Kidney tubule cell (primary cell): ENCODE measurements around the gene NOD1.
A peak's percentile ranks its signal among the peaks of the same experiment; 100 is the strongest.
"Not testable (repeated sequence)": the region's sequence is repeated elsewhere in the genome, so short reads cannot be mapped to it uniquely, and the experiment has no call there.

Experiments used
- DNase-seq: peaks from one replicate; pipeline ENCODE4 v3.0.0-alpha.2; 2018; ENCODE audit warnings: low spot score

NOD1 gene

GRCh38 chr7:30421647-30422196 lies 56.9 kb downstream of the NOD1 start:
- no peak for DNase-seq

- no peak for DNase-seq
Observed at GRCh38 chr7:30420662-30421061, 57.9 kb downstream of the NOD1 start.

DNA sequence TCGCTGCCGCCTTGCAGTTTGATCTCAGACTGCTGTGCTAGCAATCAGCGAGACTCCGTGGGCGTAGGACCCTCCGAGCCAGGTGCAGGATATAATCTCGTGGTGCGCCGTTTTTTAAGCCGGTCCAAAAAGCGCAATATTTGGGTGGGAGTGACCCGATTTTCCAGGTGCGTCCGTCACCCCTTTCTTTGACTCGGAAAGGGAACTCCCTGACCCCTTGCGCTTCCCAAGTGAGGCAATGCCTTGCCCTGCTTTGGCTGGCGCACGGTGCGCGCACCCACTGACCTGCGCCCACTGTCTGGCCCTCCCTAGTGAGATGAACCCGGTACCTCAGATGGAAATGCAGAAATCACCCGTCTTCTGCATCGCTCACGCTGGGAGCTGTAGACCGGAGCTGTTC lies 58.5 kb downstream of the NOD1 start:
- not testable (repeated sequence) for DNase-seq

GRCh38 chr7:30413864-30414263 lies 64.7 kb downstream of the NOD1 start:
- no peak for DNase-seq

GRCh38 chr7:30412782-30413504 lies 65.6 kb downstream of the NOD1 start:
- DNase-seq: peak; percentile 89

GRCh38 chr7:30411897-30412296 lies 66.7 kb downstream of the NOD1 start:
- no peak for DNase-seq

- DNase-seq: no peak
Observed at GRCh38 chr7:30411173-30411572, 67.4 kb downstream of the NOD1 start.

GRCh38 chr7:30406664-30407425 lies 71.7 kb downstream of the NOD1 start:
- DNase-seq: no peak

DNA sequence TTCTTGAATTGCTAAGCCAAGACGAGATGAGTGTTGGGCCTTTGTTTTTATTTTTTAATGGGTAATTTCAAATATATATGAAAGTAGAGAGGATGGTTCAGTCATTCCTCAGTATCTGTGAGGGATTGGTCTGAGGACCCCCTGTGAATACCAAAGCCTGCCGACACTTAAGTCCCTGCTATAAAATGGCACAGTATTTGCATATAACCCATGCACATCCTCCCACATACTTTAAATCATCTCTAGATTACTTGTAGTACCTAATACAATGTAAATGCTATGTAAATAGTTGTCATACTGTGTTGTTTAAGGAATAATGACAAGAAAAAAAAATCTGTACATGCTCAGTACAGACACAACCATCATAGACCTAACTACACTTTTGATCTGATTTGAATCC lies 73.4 kb downstream of the NOD1 start:
- DNase-seq: no peak

DNA sequence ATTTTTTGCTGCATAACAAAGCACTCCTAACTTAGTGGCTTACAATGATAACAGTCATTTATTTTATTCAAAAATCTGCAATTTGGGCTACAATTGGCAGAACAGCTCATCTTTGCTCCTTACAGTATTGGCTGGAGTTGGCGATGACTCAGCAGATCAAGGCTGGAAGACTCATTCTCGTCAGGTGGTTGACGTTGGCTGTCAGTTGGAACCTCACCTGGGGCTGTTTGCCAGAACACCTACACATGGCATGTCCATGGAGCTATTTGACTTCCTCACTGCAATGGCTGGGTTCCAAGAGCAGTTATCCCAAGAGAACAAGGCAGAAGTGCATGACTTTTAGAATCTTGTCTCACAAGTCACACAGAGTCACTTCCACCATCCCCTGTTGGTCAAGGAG lies 75.1 kb downstream of the NOD1 start:
- peak; percentile 38 for DNase-seq

- no peak for DNase-seq
Observed at GRCh38 chr7:30396389-30396788, 82.2 kb downstream of the NOD1 start.

DNA sequence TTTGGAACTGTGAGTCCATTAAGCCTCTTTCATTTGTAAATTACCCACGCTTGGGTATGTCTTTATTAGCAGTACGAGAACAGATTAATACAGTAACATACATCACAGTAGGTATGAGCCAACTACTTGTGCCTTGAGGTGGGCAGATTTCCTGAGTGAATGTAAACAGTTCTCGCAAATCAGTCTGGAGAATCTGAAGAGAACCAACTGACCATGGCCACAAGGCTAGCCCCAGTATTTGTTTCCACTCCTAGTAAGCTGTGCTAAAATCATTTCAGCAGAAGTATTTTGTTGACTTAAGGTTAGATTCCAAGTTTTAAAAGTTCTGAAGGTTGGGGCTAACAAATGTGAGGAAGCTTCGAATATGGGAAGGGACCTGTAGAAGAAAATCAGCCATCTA lies 82.9 kb downstream of the NOD1 start:
- no peak for DNase-seq

DNA sequence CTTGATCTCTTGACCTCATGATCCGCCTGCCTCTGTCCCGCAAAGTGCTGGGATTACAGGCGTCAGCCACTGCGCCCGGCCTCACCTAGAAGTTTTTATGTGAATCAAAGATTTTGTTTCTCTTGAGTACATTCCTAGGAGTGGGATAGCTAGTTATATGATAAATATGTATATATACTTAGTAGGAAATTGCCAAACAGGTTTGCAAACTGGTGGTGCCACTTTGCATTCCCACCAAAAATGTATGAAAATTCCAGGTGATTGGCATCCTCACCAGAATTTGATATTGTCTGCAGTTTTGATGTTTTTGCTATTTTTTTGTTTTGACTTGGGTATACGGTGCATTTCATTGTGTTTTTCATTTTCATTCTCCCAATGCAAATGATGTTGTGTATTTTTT lies 86.8 kb downstream of the NOD1 start:
- DNase-seq: no peak

DNA sequence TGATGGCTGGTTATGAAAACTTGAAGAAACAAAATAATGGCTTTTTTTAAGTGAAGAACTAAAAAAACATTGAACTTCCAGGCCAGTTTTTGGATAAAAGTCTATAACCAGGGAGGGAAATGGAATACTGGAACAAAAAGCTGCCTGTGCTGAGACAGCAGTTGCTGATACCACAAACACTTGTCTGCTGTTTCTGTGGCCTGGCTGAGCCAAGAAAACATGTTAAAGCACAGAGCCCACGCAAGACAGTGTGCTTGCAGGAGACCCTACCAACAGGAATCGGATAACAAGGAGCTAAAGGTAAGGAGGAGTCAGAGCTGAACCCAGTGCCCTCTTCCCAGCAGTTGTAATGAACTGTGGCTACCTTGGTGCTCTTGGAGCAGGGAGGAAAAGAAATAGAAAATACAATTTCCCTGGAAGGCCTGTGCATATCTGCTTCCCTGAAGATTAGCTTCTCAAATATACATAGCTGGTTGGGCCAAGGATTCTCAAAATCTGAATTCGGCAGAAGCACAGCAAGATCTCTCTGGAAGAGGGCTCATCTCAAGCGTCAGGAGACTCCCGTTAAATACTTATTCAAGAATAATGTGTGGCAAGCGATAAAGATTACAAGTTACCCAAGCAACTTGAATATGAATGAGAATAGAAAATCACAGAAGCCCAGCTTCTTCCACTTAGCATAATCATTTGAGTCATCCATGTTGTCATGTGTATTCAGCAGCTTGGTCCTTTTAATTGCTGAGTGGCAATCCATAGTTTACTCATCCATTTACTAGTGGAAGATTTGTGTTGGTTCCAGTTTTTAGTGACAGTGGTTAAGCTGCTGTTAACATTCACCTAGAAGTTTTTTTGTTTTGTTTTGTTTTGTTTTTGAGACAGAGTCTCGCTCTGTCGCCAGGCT lies 87.6 kb downstream of the NOD1 start:
- no peak for DNase-seq

DNA sequence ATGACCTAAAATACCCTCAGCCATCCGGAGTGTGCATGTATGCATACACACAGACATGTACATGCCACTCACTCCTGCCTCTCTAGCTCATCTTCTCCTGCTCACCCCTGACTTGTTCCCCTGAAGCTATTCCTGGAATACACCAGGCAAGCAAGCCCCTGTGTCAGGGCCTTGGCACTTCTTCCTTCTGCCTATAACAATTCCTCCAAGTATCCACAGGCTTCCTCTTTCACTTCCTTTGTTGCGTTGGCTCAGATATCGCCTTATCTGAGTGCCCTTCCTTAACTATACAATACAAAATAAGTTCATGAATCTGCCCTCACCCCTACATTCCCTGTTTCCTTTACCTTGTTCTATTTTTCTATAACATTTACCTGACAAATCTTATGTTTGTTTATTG lies 88.8 kb downstream of the NOD1 start:
- DNase-seq: no peak

DNA sequence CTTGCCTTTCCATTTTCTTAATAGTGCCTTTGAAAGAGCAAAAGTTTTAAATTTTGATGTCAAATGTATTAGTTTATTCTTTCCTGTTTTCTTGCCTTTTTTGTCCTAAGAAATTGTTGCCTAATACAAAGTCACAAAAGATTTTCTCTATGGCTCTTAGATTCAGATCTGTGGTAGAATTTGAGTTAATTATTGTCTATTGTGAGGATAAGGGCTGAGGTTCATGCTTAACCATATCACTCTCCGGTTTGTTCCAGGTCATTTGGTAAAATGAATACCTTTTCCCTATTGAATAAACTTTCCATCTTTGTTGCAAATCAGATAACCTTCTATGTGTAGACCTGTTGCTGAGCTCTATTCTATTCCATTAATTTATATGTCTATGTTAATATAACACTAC lies 96.0 kb downstream of the NOD1 start:
- DNase-seq: peak; percentile 44

DNA sequence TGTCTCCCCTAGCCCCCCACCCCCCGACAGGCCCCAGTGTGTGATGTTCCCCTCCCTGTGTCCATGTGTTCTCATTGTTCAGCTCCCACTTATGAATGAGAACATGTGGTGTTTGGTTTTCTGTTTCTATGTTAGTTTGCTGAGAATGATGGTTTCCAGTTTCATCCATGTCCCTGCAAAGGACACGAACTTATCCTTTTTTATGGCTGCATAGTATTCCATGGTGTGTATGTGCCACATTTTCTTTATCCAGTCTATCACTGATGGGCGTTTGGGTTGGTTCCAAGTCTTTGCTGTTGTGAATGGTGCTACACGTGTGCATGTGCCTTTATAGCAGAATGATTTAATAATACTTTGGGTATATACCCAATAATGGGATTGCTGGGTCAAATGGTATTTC lies 97.8 kb downstream of the NOD1 start:
- not testable (repeated sequence) for DNase-seq

DNA sequence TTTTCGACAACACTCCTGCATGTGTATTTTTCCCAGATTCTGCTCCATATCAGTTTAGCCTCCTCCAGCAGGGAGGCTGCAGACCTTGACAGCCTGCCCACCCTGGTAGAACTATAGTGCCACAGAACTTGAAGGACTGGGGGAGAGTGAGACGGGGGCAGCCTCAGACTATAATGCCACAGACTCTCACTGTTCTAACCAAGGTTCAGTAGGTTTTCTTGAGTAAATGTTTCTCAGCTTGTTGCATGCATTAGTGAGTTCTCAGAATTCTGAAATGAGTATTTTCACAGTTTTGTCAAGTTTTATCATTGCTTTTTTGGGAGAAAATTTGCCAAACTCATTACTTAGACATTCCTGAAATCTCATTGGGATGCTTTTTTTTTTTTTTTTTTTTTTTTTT lies 98.3 kb downstream of the NOD1 start:
- no peak for DNase-seq

DNA sequence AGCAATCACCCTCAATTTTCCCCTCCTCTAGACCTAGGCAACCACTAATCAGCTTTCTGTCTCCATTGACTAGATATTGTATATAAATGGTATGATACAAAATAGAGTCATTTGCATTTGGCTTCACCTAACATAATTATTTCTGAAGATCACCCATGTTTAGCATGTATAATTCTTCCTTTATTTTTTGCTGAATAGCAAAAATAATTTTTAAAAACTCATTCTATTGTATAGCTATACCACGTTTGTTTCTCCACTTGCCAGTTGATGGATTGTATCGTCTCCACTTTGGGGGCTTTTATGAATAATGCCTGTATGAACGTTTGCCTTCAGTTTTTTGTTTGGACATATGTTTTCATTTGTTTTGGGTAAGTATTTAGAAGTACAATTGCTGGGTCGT lies 98.8 kb downstream of the NOD1 start:
- DNase-seq: no peak

- DNase-seq: no peak
Observed at GRCh38 chr7:30379131-30379530, 99.5 kb downstream of the NOD1 start.

DNA sequence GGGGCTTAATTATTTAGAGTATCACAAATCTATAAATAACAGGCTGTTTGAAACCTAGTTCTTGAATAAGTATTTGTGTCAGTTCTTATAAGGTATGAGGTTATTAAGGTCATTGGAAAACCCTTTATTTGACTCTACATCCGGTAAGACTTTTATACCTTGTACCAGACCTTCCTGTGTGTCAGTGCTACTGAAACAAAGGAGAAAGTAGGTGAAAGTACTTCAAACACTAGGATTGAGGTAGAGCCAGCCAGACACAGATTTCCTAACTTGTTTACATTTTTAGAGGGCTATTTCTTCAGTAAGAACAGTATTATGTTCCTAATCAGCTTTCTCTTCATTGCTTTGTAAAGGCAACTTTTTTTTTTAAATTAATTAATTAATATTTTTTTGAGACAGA lies 100.3 kb downstream of the NOD1 start:
- no peak for DNase-seq
